GM12875 (cell line): ENCODE measurements around the gene CD27.

Source experiments
- H3K4me3 ChIP-seq: one replicate; pipeline ENCODE4 v1.5.1; 2011; ENCODE audit warnings: low read depth, low read length, control low read depth
- CTCF ChIP-seq: IDR thresholded peaks from 2 replicates; pipeline ENCODE4 v1.5.1; 2011; ENCODE audit warnings: low read depth, mild to moderate bottlenecking, control low read depth, inconsistent platforms, low read length, moderate library complexity, borderline replicate concordance; ENCODE audit not compliant: insufficient read depth

Gene CD27

GRCh38 chr12:6452944-6453630 lies 8.3 kb downstream of the CD27 start:
- peak overlapping the region; percentile 83 for H3K4me3 ChIP-seq
- no peak for TF ChIP-seq CTCF

- TF ChIP-seq CTCF: no peak
- no peak overlapping the region for H3K4me3 ChIP-seq
Measured at GRCh38 chr12:6457220-6457945, 12.6 kb downstream of the CD27 start.

- no peak for TF ChIP-seq CTCF
- no peak overlapping the region for H3K4me3 ChIP-seq
Measured at GRCh38 chr12:6458281-6459003, 13.7 kb downstream of the CD27 start.

GRCh38 chr12:6459004-6459337 lies 14.2 kb downstream of the CD27 start:
- TF ChIP-seq CTCF: no peak
- no peak overlapping the region for H3K4me3 ChIP-seq

- no peak for TF ChIP-seq CTCF
- no peak overlapping the region for H3K4me3 ChIP-seq
Measured at GRCh38 chr12:6460751-6461371, 16.1 kb downstream of the CD27 start.

- no peak overlapping the region for H3K4me3 ChIP-seq
Measured at GRCh38 chr12:6461401-6462233, 16.9 kb downstream of the CD27 start.

More at GRCh38 chr12:6461401-6462233, 16.9 kb downstream of the CD27 start:
- no peak for TF ChIP-seq CTCF
